HG03575 (cell line): ENCODE results near the gene ITGA5.

Experiments
- ATAC-seq: cut with Tn5 transposase; IDR thresholded peaks from one replicate; pipeline ENCODE4 v1.9.1; 2021; ENCODE audit not compliant: unreplicated experiment, insufficient number of reproducible peaks, low FRiP score; ENCODE audit errors: extremely low read depth

ITGA5 gene

GRCh38 chr12:54376596-54376995, 42.5 kb downstream of the ITGA5 start:
- ATAC-seq = no peak

- ATAC-seq = no peak
Measured at GRCh38 chr12:54375259-54375579, 43.8 kb downstream of the ITGA5 start.

- ATAC-seq = no peak
Measured at GRCh38 chr12:54374562-54375258, 44.4 kb downstream of the ITGA5 start.

- no peak for ATAC-seq
Measured at GRCh38 chr12:54373649-54374561, 45.2 kb downstream of the ITGA5 start.

GRCh38 chr12:54372113-54372806, 46.8 kb downstream of the ITGA5 start:
- ATAC-seq = no peak

GRCh38 chr12:54371328-54372112, 47.5 kb downstream of the ITGA5 start:
- no peak for ATAC-seq

- ATAC-seq = no peak
Measured at GRCh38 chr12:54370171-54370730, 48.8 kb downstream of the ITGA5 start.

- ATAC-seq = no peak
Measured at GRCh38 chr12:54369597-54370131, 49.4 kb downstream of the ITGA5 start.

- ATAC-seq = no peak
Measured at GRCh38 chr12:54368709-54369596, 50.1 kb downstream of the ITGA5 start.

GRCh38 chr12:54368025-54368708, 50.9 kb downstream of the ITGA5 start:
- no peak for ATAC-seq

- ATAC-seq = no peak
Measured at GRCh38 chr12:54364413-54364812, 54.7 kb downstream of the ITGA5 start, which contains the start of gene GPR84. GPR84 (minus strand) TSS chr12:54364486; CDS start chr12:54363851, 635 bp downstream.

- no peak for ATAC-seq
Measured at GRCh38 chr12:54363618-54364017, 55.4 kb downstream of the ITGA5 start.

- no peak for ATAC-seq
Measured at GRCh38 chr12:54363047-54363446, 56.0 kb downstream of the ITGA5 start.

- no peak for ATAC-seq
Measured at GRCh38 chr12:54360717-54361456, 58.2 kb downstream of the ITGA5 start.

GRCh38 chr12:54359762-54360351, 59.2 kb downstream of the ITGA5 start:
- no peak for ATAC-seq
